ENCODE measurements around the gene ARFGEF2.
"Not testable (repeated sequence)": the region's sequence is repeated elsewhere in the genome, so short reads cannot be mapped to it uniquely, and the experiment has no call there.

The ARFGEF2 gene

DNA sequence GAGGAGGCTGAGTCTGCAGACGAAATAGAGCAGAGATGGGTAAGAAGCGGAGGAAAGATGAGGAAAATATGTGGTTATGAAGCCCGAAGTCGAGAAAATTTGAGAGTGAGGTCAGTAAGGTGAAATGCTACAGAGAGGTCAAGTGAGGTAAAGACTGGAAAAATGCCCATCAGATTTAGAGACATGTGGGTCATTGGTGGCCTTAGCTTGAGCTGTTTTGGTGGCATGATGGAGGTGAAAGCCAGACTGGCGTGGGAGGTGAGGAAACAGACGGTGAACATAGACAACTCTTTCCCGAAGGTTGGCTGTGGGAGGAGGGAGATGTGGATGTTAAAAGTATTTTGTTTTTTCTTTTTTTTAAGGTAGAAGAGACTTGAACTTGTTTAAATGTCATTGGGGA is 9.4 kb downstream of the ARFGEF2 start:
- no peaks in the 10 kb centered on the region for H3K27me3 ChIP-seq (replicated peaks; ENCODE audit: control insufficient read depth, insufficient read depth, low read length)
- H3K4me3 ChIP-seq (replicated peaks; ENCODE audit: low read depth, low read length) = no peak overlapping the region

DNA sequence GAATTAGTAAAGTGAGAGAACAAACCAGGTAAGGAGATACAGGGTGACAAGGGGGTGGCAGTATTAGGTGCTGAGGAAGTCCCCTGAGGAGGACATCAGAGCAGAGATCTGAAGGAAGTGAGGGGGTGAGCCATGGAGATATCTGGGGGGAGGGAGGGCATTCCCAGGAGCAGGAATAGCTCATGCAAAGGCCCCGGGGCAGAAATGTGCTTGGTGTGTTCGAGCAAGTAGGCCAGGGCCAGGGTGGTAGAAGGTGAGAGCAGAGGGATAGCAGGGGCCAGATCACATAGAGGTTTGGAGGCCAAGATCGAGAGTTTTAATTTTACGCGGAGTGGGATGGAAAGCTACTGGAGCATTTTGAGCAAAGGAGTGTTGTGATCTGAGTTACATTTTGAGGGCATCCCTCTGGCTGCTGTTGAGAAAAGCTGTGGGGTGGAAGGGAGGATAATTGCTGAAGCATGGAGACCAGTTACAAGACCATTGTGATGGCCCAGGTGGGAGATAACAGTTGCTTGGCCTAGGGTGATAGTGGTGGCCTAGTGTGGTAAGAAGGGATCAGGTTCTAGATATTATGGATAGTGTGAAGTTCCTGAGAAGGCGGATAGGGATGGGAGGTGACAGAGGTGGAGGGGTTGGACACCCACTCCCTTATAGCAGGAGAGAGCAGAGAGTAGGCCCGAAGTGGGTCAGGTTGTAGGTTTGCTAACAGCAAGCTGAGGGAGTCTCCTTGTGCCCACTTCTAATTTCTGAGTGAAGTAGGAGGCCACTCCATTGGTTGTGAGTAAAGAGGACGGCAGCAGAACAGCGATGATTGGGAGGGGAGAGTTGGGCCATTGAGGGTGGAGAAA is 10.2 kb downstream of the ARFGEF2 start:
- DNase-seq (ENCODE audit: extremely low read depth, insufficient read length) = no peak
- Histone ChIP-seq H3K4me3 (replicated peaks; ENCODE audit: low read depth, low read length) (no peak overlapping the region), H3K36me3 (ENCODE audit: control insufficient read depth, insufficient read depth, low read length) (peaks cover 2% of the 10 kb centered on the region), H3K27me3 (replicated peaks; ENCODE audit: control insufficient read depth, insufficient read depth, low read length) (no peaks in the 10 kb centered on the region)
- TF ChIP-seq, protein P1, sequence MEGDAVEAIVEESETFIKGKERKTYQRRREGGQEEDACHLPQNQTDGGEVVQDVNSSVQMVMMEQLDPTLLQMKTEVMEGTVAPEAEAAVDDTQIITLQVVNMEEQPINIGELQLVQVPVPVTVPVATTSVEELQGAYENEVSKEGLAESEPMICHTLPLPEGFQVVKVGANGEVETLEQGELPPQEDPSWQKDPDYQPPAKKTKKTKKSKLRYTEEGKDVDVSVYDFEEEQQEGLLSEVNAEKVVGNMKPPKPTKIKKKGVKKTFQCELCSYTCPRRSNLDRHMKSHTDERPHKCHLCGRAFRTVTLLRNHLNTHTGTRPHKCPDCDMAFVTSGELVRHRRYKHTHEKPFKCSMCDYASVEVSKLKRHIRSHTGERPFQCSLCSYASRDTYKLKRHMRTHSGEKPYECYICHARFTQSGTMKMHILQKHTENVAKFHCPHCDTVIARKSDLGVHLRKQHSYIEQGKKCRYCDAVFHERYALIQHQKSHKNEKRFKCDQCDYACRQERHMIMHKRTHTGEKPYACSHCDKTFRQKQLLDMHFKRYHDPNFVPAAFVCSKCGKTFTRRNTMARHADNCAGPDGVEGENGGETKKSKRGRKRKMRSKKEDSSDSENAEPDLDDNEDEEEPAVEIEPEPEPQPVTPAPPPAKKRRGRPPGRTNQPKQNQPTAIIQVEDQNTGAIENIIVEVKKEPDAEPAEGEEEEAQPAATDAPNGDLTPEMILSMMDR (IDR thresholded peaks at IDR 0.05; ENCODE audit: insufficient read depth, low read length, poor library complexity, severe bottlenecking) = no peak

More for the DNA sequence above, 9.4 kb downstream of the ARFGEF2 start:
- H3K36me3 ChIP-seq (ENCODE audit: control insufficient read depth, insufficient read depth, low read length) = peaks cover 2% of the 10 kb centered on the region
- no peak for DNase-seq (ENCODE audit: extremely low read depth, insufficient read length)
- TF ChIP-seq, protein P1 (IDR thresholded peaks at IDR 0.05; ENCODE audit: insufficient read depth, low read length, poor library complexity, severe bottlenecking) = no peak

DNA sequence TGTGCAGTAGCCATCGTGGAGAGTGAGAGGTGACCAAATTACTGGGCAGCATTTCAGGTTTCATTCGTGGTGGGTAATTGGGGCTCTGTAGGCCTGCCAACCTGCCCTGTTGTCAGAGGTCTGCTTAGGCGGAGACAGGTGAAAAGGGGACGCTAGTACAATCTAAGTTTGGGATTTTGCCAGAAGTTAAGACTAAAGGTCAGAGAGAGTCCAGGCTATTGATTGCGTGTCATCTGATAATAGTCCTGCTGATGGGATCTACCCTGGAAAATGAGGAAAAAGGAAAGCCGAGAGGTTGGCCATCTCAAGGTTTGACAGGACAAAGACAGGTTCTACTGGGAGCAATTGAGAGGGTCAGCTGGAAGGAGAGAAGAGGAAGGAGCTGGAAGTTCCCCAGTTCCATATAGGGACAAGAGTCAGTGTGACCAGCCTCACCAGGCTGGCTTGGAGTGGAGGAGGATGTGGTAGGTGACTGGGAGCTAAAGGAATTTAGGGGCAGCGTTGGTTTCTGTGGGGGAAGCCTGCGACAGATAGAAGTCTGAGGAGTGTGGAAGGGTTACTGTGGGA is 10.9 kb downstream of the ARFGEF2 start:
- no peak for DNase-seq (ENCODE audit: extremely low read depth, insufficient read length)
- H3K4me3 ChIP-seq (replicated peaks; ENCODE audit: low read depth, low read length) = no peak overlapping the region
- no peaks in the 10 kb centered on the region for H3K27me3 ChIP-seq (replicated peaks; ENCODE audit: control insufficient read depth, insufficient read depth, low read length)
- peaks cover 2% of the 10 kb centered on the region for H3K36me3 ChIP-seq (ENCODE audit: control insufficient read depth, insufficient read depth, low read length)
- TF ChIP-seq, protein P1 (IDR thresholded peaks at IDR 0.05; ENCODE audit: insufficient read depth, low read length, poor library complexity, severe bottlenecking) = no peak

DNA sequence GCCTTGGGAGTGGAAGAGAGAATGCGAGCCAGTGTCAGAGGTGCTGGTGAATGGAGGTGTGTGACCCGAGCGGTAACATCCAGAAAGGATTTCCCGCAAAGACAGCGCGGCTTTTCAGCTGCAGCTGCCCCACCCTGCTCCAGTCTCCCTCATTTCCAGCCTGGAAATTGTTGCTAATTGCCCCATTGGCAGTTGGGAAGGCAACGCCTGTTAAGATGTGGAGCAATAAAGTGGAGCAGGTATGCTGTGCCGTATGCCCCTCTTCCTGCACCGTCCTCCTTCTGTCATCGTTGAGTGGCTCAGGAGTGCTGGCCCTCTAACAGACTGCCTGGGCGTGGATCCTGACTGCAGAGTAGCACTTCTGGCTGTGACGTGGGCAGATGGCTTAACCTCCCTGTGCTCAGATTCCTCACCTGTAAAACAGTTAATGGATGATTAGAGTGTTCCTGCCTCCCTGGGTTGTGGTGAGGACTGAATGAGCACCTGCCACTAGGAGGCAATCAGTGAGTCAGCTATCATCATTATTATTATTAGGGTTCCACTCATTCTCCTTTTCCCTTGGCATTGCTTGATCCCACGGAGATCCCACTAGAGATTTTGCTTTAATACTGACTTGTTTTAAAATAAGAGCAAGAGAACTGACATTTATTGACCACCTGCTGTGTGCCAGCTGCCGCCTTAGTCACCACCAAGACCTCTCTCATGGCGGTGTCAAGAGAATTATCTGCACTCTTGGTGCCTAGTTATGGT is 11.7 kb downstream of the ARFGEF2 start:
- Histone ChIP-seq H3K36me3 (ENCODE audit: control insufficient read depth, insufficient read depth, low read length) (peaks cover 2% of the 10 kb centered on the region), H3K4me3 (replicated peaks; ENCODE audit: low read depth, low read length) (no peak overlapping the region), H3K27me3 (replicated peaks; ENCODE audit: control insufficient read depth, insufficient read depth, low read length) (no peaks in the 10 kb centered on the region)
- TF ChIP-seq, protein P1 (IDR thresholded peaks at IDR 0.05; ENCODE audit: insufficient read depth, low read length, poor library complexity, severe bottlenecking) = no peak
- no peak for DNase-seq (ENCODE audit: extremely low read depth, insufficient read length)

DNA sequence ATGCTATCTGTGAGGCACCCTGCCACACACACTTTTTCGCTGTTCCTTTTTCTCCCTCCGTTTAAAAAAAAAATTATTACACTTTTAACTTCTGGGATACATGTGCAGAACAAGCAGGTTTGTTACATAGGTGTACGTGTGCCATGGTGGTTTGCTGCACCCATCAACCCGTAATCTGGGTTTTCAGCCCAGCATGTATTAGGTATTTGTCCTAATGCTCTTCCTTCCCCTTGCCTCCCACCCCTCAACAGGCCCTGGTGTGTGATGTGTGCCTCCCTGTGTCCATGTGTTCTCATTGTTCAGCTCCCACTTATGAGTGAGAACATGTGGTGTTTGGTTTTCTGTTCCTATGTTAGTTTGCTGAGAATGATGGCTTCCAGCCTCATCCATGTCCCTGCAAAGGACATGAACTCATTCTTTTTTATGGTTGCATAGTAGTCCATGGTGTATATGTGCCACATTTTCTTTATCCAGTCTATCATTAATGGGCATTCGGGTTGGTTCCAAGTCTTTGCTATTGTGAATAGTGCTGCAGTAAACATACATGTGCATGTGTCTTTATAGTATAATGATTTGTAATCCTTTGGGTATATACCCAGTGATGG is 12.9 kb downstream of the ARFGEF2 start:
- H3K36me3 ChIP-seq (ENCODE audit: control insufficient read depth, insufficient read depth, low read length); DNase-seq (ENCODE audit: extremely low read depth, insufficient read length); H3K4me3 ChIP-seq (replicated peaks; ENCODE audit: low read depth, low read length); H3K27me3 ChIP-seq (replicated peaks; ENCODE audit: control insufficient read depth, insufficient read depth, low read length): not testable (repeated sequence)

DNA sequence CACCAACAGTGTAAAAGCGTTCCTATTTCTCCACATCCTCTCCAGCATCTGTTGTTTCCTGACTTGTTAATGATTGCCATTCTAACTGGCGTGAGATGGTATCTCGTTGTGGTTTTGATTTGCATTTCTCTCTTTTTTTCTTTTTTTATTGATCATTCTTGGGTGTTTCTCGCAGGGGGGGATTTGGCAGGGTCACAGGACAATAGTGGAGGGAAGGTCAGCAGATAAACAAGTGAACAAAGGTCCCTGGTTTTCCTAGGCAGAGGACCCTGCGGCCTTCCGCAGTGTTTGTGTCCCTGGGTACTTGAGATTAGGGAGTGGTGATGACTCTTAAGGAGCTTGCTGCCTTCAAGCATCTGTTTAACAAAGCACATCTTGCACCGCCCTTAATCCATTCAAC is 13.5 kb downstream of the ARFGEF2 start:
- H3K27me3 ChIP-seq (replicated peaks; ENCODE audit: control insufficient read depth, insufficient read depth, low read length); H3K36me3 ChIP-seq (ENCODE audit: control insufficient read depth, insufficient read depth, low read length); DNase-seq (ENCODE audit: extremely low read depth, insufficient read length); H3K4me3 ChIP-seq (replicated peaks; ENCODE audit: low read depth, low read length): not testable (repeated sequence)

DNA sequence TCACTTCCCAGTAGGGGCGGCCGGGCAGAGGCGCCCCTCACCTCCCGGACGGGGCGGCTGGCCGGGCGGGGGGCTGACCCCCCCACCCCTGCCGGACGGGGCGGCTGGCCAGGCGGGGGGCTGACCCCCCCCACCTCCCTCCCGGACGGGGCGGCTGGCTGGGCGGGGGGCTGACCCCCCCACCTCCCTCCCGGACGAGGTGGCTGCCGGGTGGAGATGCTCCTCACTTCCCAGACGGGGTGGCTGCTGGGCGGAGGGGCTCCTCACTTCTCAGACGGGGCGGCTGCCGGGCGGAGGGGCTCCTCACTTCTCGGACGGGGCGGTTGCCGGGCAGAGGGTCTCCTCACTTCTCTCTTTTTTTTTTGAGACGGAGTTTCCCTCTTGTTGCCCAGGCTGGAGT is 14.7 kb downstream of the ARFGEF2 start:
- not testable (repeated sequence) for H3K4me3 ChIP-seq (replicated peaks; ENCODE audit: low read depth, low read length); DNase-seq (ENCODE audit: extremely low read depth, insufficient read length); H3K27me3 ChIP-seq (replicated peaks; ENCODE audit: control insufficient read depth, insufficient read depth, low read length); H3K36me3 ChIP-seq (ENCODE audit: control insufficient read depth, insufficient read depth, low read length)
